T-cell (primary cell): ENCODE results near the gene SUPT3H. TPM values are rescaled to one million over a fixed set of nuclear protein-coding genes. Genes with fewer than 3 reads are reported as not detected.

Experiments
- ATAC-seq, 4 experiments: fragments of 200-7000 bp in 3 of 4; fragments of 150-1000 bp in 1 of 4; cut with Tn5 transposase; replicated peaks in 1 of 4; 1 replicate in 3 of 4; 2 replicates in 1 of 4; pipeline ENCODE4 v1.10.0; 2021; ENCODE audit warnings: moderate library complexity in 3 of 4, mild to moderate bottlenecking in 2 of 4, moderate number of reproducible peaks in 1 of 4
- CTCF ChIA-PET, 2 donors: fragments of 300-600 bp; sonication (Branson Sonifier 250); formaldehyde crosslinking; loops; one replicate each; lab custom pipeline; 2022; ENCODE audit warnings: antibody characterized with exemption in 2 of 2; lab: Charles Lee
- POLR2A ChIA-PET, 2 donors: fragments of 300-600 bp; sonication (Branson Sonifier 250); formaldehyde crosslinking; loops; one replicate each; lab custom pipeline; 2022; ENCODE audit warnings: antibody characterized with exemption in 2 of 2; lab: Charles Lee
- DNase-seq, 35 experiments: peaks; one replicate each; pipeline versions ENCODE4 v3.0.0 to v3.0.0-alpha.2; 2013 to 2023
- H3K27ac ChIP-seq: one replicate; pipeline ENCODE4 v1.5.1; 2013; ENCODE audit warnings: low read length
- H3K27me3 ChIP-seq, 2 experiments: replicated peaks in 1 of 2; 1 replicate in 1 of 2; 2 replicates in 1 of 2; pipeline versions ENCODE4 v1.6.1 to v1.7.0; 2013; ENCODE audit warnings: low read length in 1 of 2, mixed read lengths in 1 of 2; ENCODE audit not compliant: control insufficient read depth in 2 of 2, insufficient read depth in 2 of 2; ENCODE audit errors: extremely low read depth in 1 of 2
- H3K36me3 ChIP-seq, 2 donors: 1 replicate in 1 of 2; 2 replicates in 1 of 2; pipeline versions ENCODE4 v1.6.1 to v1.7.0; 2013; ENCODE audit warnings: low read length in 1 of 2; ENCODE audit not compliant: control insufficient read depth in 2 of 2, insufficient read depth in 1 of 2; ENCODE audit errors: extremely low read depth in 1 of 2
- H3K4me1 ChIP-seq, 2 experiments: 1 replicate in 1 of 2; 2 replicates in 1 of 2; pipeline versions ENCODE4 v1.6.1 to v1.7.0; 2013; ENCODE audit warnings: low read length in 2 of 2, mixed read lengths in 1 of 2; ENCODE audit not compliant: insufficient read depth in 2 of 2, control insufficient read depth in 1 of 2; ENCODE audit errors: extremely low read depth in 1 of 2
- H3K4me3 ChIP-seq, 2 donors: 1 replicate in 1 of 2; 2 replicates in 1 of 2; pipeline versions ENCODE4 v1.5.1 to v1.7.0; 2013; ENCODE audit warnings: mild to moderate bottlenecking in 2 of 2, low read length in 1 of 2, moderate library complexity in 1 of 2; ENCODE audit not compliant: control insufficient read depth in 1 of 2; ENCODE audit errors: extremely low read depth in 1 of 2
- H3K9me3 ChIP-seq: 2 replicates; pipeline ENCODE4 v1.7.0; 2013
- H3K27ac Mint-ChIP-seq, 2 donors: one replicate each; pipeline ENCODE4 v1.8.0; 2020 to 2021; ENCODE audit warnings: mild to moderate bottlenecking in 2 of 2, mixed read lengths in 2 of 2
- H3K27me3 Mint-ChIP-seq, 2 donors: one replicate each; pipeline ENCODE4 v1.8.0; 2021 to 2022; ENCODE audit warnings: mixed read lengths in 2 of 2
- H3K36me3 Mint-ChIP-seq: one replicate; pipeline ENCODE4 v1.8.0; 2021; ENCODE audit warnings: mixed read lengths
- H3K4me1 Mint-ChIP-seq, 3 donors: one replicate each; pipeline ENCODE4 v1.8.0; 2020 to 2022; ENCODE audit warnings: mixed read lengths in 3 of 3, mild to moderate bottlenecking in 1 of 3
- H3K4me3 Mint-ChIP-seq, 3 donors: one replicate each; pipeline ENCODE4 v1.8.0; 2020 to 2022; ENCODE audit warnings: mild to moderate bottlenecking in 3 of 3, mixed read lengths in 3 of 3, moderate library complexity in 3 of 3
- H3K9me3 Mint-ChIP-seq, 3 donors: one replicate each; pipeline ENCODE4 v1.8.0; 2020 to 2022; ENCODE audit warnings: mixed read lengths in 3 of 3
- WGBS: methylation state at CpG from one replicate; pipeline ENCODE4 v1.1.5; 2013; ENCODE audit warnings: missing lambda C conversion rate; ENCODE audit not compliant: insufficient coverage; 5-methylcytosine and 5-hydroxymethylcytosine counted together
- total RNA-seq, 35 experiments: library from RNA in 6 of 35; stranded (reverse) in 6 of 35; fragments of 120-200 nt in 1 of 35; gene quantifications; one replicate each; pipeline versions ENCODE4 v1.2.1 to v1.2.4 and lab custom pipeline; 2013 to 2026

Gene SUPT3H
- total RNA-seq, 5 donors from 2014 or later (not counting 1 experiment from before 2014, with no cell fraction given): 9.3 to 12.9 (median 10.7) TPM

DNA sequence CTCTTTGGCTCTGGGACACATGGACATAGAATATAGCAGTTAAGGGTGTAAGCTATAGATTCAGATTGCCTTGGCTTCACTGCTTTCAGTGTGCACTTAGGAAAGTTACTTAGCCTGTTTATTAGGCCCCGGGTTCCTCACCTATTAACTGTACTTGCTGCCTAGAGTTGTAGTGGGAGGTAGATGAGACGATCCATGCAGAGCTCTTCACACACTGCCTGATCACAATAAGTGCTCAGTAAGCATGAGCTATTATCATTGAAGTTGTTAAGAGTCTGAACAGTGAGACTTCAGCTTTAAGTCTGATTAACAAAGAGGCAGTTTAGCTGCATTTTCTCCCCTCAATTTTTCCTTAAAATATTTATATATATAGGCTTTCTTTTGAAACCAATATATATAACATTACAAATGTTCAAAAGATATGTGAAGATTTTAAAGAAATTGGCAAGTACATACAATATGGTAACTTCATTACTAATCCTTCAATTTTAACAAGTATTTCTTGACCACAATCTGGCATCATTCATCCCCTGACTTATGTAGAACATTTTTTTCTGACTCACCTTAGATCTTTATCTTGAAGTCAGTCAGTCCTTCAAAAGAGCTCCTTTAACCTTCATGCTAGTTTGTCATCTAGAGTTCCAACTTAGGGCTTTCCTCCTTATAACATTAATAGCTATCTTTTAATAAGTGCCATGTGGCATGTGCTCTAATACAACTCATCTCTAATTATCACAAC is 20.5 kb upstream of the SUPT3H start:
- CTCF ChIA-PET: no interaction called here
- ATAC-seq: peak in 1 of 4 experiments; percentile 30
- no peak overlapping the region for H3K27ac ChIP-seq
- Mint-ChIP-seq H3K27ac (no peak overlapping the region), H3K4me1 (peaks cover 0 to 6% (median 5%) of the 10 kb centered on the region in 3 donors), H3K27me3 (peaks cover 1 to 15% of the 10 kb centered on the region in 2 donors), H3K4me3 (no peak overlapping the region), H3K36me3 (no peaks in the 10 kb centered on the region), H3K9me3 (peaks cover 0 to 2% (median under 1%) of the 10 kb centered on the region in 3 donors)
- no CpG with 5 or more reads among the region's 2 CpGs for WGBS
- H3K36me3 ChIP-seq: no peaks in the 10 kb centered on the region
- no peaks in the 10 kb centered on the region for H3K4me1 ChIP-seq
- no peak for DNase-seq
- POLR2A ChIA-PET: interaction anchor here in 1 of 2 donors (0.6 kb wide), 1 partner anchor 193 kb away, joined by 3 read pairs; no protein-coding TSS in a partner anchor
- no peaks in the 10 kb centered on the region for H3K27me3 ChIP-seq
- no peak overlapping the region for H3K4me3 ChIP-seq
- H3K9me3 ChIP-seq: no peaks in the 10 kb centered on the region

DNA sequence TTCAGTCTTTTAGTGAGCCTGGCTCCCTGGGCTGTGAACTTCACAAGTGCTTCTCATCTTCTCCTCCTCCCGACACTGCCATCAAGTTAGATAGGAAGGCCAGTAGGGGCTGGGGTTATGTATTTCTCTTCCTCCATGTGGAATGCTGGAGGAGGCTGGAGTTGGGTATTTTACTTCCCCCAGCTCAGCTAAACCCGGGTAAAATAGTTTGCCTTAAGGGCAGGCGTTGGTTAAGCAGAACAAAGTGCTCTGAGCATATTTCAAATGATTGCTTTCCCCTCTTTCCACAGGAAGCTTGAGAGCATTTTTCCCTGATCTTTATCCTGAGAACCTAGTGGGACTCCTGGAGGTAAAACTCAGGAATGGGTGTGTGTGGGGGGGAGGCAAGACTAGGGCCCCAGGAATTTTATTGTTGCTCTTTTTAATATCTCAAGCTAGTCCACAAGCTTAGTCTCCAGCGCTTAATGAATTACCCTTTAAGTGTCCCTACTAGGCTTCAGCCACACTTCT is 16.9 kb upstream of the SUPT3H start:
- H3K4me3 ChIP-seq: no peak overlapping the region
- no peak for DNase-seq
- CTCF ChIA-PET: no interaction called here
- peaks cover 5 to 6% (median 5%) of the 10 kb centered on the region in 3 donors for H3K4me1 Mint-ChIP-seq
- H3K27ac Mint-ChIP-seq: no peak overlapping the region
- H3K4me3 Mint-ChIP-seq: no peak overlapping the region
- H3K36me3 Mint-ChIP-seq: peaks cover 3% of the 10 kb centered on the region
- H3K27me3 ChIP-seq: no peaks in the 10 kb centered on the region
- POLR2A ChIA-PET: no interaction called here
- no CpG with 5 or more reads among the region's 4 CpGs for WGBS
- no peak overlapping the region for H3K27ac ChIP-seq
- no peaks in the 10 kb centered on the region for H3K4me1 ChIP-seq
- no peaks in the 10 kb centered on the region for H3K36me3 ChIP-seq
- H3K9me3 ChIP-seq: no peaks in the 10 kb centered on the region
- ATAC-seq: no peak
- H3K27me3 Mint-ChIP-seq: peaks cover 0 to 3% of the 10 kb centered on the region in 2 donors
- H3K9me3 Mint-ChIP-seq: peaks cover 3 to 12% (median 8%) of the 10 kb centered on the region in 3 donors

- Mint-ChIP-seq H3K27me3 (peaks cover 0 to 3% of the 10 kb centered on the region in 2 donors), H3K4me3 (no peak overlapping the region), H3K36me3 (peaks cover 3% of the 10 kb centered on the region), H3K9me3 (peaks cover 3 to 10% (median 8%) of the 10 kb centered on the region in 3 donors), H3K4me1 (peaks cover 0 to 5% (median 0%) of the 10 kb centered on the region in 3 donors), H3K27ac (no peak overlapping the region)
- Histone ChIP-seq H3K27me3 (no peaks in the 10 kb centered on the region), H3K27ac (no peak overlapping the region), H3K36me3 (no peaks in the 10 kb centered on the region), H3K4me1 (no peaks in the 10 kb centered on the region), H3K9me3 (no peaks in the 10 kb centered on the region), H3K4me3 (no peak overlapping the region)
- 50% methylated on average over 1 of the region's 3 CpGs for WGBS
- no peak for DNase-seq
- POLR2A ChIA-PET: no interaction called here
- CTCF ChIA-PET: no interaction called here
- ATAC-seq: no peak
Observed at GRCh38 chr6:45388328-45388727, 10.6 kb upstream of the SUPT3H start.

- H3K36me3 ChIP-seq: no peaks in the 10 kb centered on the region
- H3K4me3 ChIP-seq: no peak overlapping the region
- H3K27me3 ChIP-seq: no peaks in the 10 kb centered on the region
- H3K27ac ChIP-seq: no peak overlapping the region
- 91% methylated on average over 5 of the region's 5 CpGs for WGBS
- ATAC-seq (no peak), DNase-seq (no peak)
- POLR2A ChIA-PET: no interaction called here
- Mint-ChIP-seq H3K27ac (no peak overlapping the region), H3K9me3 (peaks cover 0 to 3% (median 0%) of the 10 kb centered on the region in 3 donors), H3K27me3 (peaks cover 0 to 3% of the 10 kb centered on the region in 2 donors), H3K36me3 (no peaks in the 10 kb centered on the region), H3K4me1 (peaks cover 0 to 5% (median 0%) of the 10 kb centered on the region in 3 donors), H3K4me3 (no peak overlapping the region)
- no peaks in the 10 kb centered on the region for H3K4me1 ChIP-seq
- CTCF ChIA-PET: no interaction called here
- no peaks in the 10 kb centered on the region for H3K9me3 ChIP-seq
Observed at GRCh38 chr6:45387236-45387635, 9.5 kb upstream of the SUPT3H start.

- H3K27ac ChIP-seq: no peak overlapping the region
- WGBS: 96% methylated on average over 3 of the region's 3 CpGs
- peaks cover 0 to 5% (median 0%) of the 10 kb centered on the region in 3 donors for H3K4me1 Mint-ChIP-seq
- H3K9me3 ChIP-seq: no peaks in the 10 kb centered on the region
- H3K4me3 ChIP-seq: no peak overlapping the region
- ChIA-PET POLR2A (no interaction called here), CTCF (no interaction called here)
- peaks cover 0 to 3% of the 10 kb centered on the region in 2 donors for H3K27me3 Mint-ChIP-seq
- no peaks in the 10 kb centered on the region for H3K4me1 ChIP-seq
- no peak for ATAC-seq
- no peak for DNase-seq
- peaks cover 0 to 1% (median 0%) of the 10 kb centered on the region in 3 donors for H3K9me3 Mint-ChIP-seq
- H3K4me3 Mint-ChIP-seq: no peak overlapping the region
- H3K27ac Mint-ChIP-seq: no peak overlapping the region
- no peaks in the 10 kb centered on the region for H3K36me3 Mint-ChIP-seq
- H3K27me3 ChIP-seq: no peaks in the 10 kb centered on the region
- H3K36me3 ChIP-seq: no peaks in the 10 kb centered on the region
Observed at GRCh38 chr6:45386501-45386900, 8.8 kb upstream of the SUPT3H start.

GRCh38 chr6:45382391-45382790 is 4.7 kb upstream of the SUPT3H start:
- no peak for DNase-seq
- H3K9me3 Mint-ChIP-seq: no peaks in the 10 kb centered on the region
- H3K27me3 Mint-ChIP-seq: peaks cover 0 to 3% of the 10 kb centered on the region in 2 donors
- ChIA-PET CTCF (no interaction called here), POLR2A (no interaction called here)
- no peak for ATAC-seq
- no peak overlapping the region for H3K27ac Mint-ChIP-seq
- no peak overlapping the region for H3K27ac ChIP-seq
- peaks cover 6 to 11% (median 10%) of the 10 kb centered on the region in 3 donors for H3K4me1 Mint-ChIP-seq
- H3K36me3 ChIP-seq: no peaks in the 10 kb centered on the region
- peaks cover 4% of the 10 kb centered on the region in 2 experiments for H3K4me1 ChIP-seq
- no peak overlapping the region for H3K4me3 ChIP-seq
- H3K27me3 ChIP-seq: no peaks in the 10 kb centered on the region
- H3K9me3 ChIP-seq: no peaks in the 10 kb centered on the region
- WGBS: 100% methylated on average over 2 of the region's 2 CpGs
- no peaks in the 10 kb centered on the region for H3K36me3 Mint-ChIP-seq
- H3K4me3 Mint-ChIP-seq: no peak overlapping the region
